A549 (cell line): ENCODE results near the gene VWCE. TPM values are rescaled to one million over a fixed set of nuclear protein-coding genes. Genes with fewer than 3 reads are reported as not detected.
"Not testable (repeated sequence)": the region's sequence is repeated elsewhere in the genome, so short reads cannot be mapped to it uniquely, and the experiment has no call there.

Experiments
- ATAC-seq, 2 experiments: fragments of 200-7000 bp in 1 of 2; fragments of >200 bp in 1 of 2; cut with Nextera tagmentation in 1 of 2; cut with Tn5 transposase in 1 of 2; 3 replicates each; pipeline versions ENCODE4 v1.8.0 to v1.9.1; 2018 to 2020; ENCODE audit warnings: mild to moderate bottlenecking in 1 of 2, moderate library complexity in 1 of 2
- CTCF ChIA-PET: fragments of 300-600 bp; sonication (Branson Sonifier 250); formaldehyde crosslinking; extraction: SDS; loops from one replicate; lab custom pipeline; 2021; ENCODE audit warnings: antibody characterized with exemption, inconsistent platforms; lab: Yijun Ruan, JAX
- POLR2A ChIA-PET: fragments of 350-600 bp; formaldehyde crosslinking; extraction: SDS; loops from one replicate; lab custom pipeline; 2021; ENCODE audit warnings: antibody characterized with exemption, inconsistent platforms; lab: Yijun Ruan, JAX
- DNase-seq, 2 experiments: peaks; one replicate each; pipeline versions ENCODE4 v3.0.0 to v3.0.0-alpha.2; 2011 to 2016; ENCODE audit warnings: low read depth in 1 of 2, low spot score in 1 of 2
- FAIRE-seq: peaks from 2 replicates; lab custom pipeline; 2011; peaks lifted over from hg19 to GRCh38; lab: Jason Lieb, UNC
- H3K27ac ChIP-seq, 2 experiments: fragments of >200 bp; sonication (Bioruptor Twin); formaldehyde crosslinking; 3 replicates each; pipeline ENCODE4 v1.5.1; 2016 to 2017
- H3K4me1 ChIP-seq: fragments of >200 bp; sonication (Bioruptor Twin); formaldehyde crosslinking; 3 replicates; pipeline ENCODE4 v1.6.1; 2016
- H3K4me2 ChIP-seq: fragments of >200 bp; sonication (Bioruptor Twin); formaldehyde crosslinking; 3 replicates; pipeline ENCODE4 v1.6.1; 2016
- H3K4me3 ChIP-seq: fragments of >200 bp; sonication (Bioruptor Twin); formaldehyde crosslinking; 3 replicates; pipeline ENCODE4 v1.5.1; 2016
- H3K9me3 ChIP-seq: fragments of >200 bp; sonication (Bioruptor Twin); formaldehyde crosslinking; 3 replicates; pipeline ENCODE4 v1.6.1; 2016
- WGBS: methylation state at CpG from one replicate; pipeline ENCODE4 v1.1.6; 2017; ENCODE audit errors: missing lambda C conversion rate; 5-methylcytosine and 5-hydroxymethylcytosine counted together
- polyA plus RNA-seq, 4 experiments: library from polyadenylated mRNA; depleted of rRNA in 3 of 4; stranded (reverse); fragments of >200 nt; fragmentation: RNase III in 1 of 4; extraction: RNeasy Plus Mini Kit Qiagen cat#74134 plus additional on column Dnase treatment in 1 of 4; gene quantifications; 2 replicates in 3 of 4; 3 replicates in 1 of 4; pipeline ENCODE4 v1.2.3, GENCODE V29; 2011 to 2017

The VWCE gene
- polyA plus RNA-seq, 2 of the 4 experiments (the other 2 are of a cell fraction): 0.45 to 0.65 TPM

- H3K27ac ChIP-seq, H3K4me3 ChIP-seq, POLR2A ChIA-PET, DNase-seq, FAIRE-seq, H3K9me3 ChIP-seq, H3K4me1 ChIP-seq, ATAC-seq, H3K4me2 ChIP-seq, CTCF ChIA-PET: not testable (repeated sequence)
- no CpG with 5 or more reads among the region's 5 CpGs for WGBS
Observed at GRCh38 chr11:61241526-61241925, 53.6 kb downstream of the VWCE start.

- CTCF ChIA-PET, H3K9me3 ChIP-seq, H3K4me2 ChIP-seq, H3K4me3 ChIP-seq, FAIRE-seq, H3K4me1 ChIP-seq, H3K27ac ChIP-seq, POLR2A ChIA-PET, DNase-seq: not testable (repeated sequence)
- ATAC-seq: peak in 1 of 2 experiments; percentile 15; a peak in 2 of 6 replicates
- no CpG with 5 or more reads among the region's 8 CpGs for WGBS
Observed at GRCh38 chr11:61240875-61241274, 54.2 kb downstream of the VWCE start, which contains the start of gene PGA5. Gene PGA5 (plus strand): TSS chr11:61241175. CDS start chr11:61241227, 52 bp downstream.

GRCh38 chr11:61240288-61240687 is 54.8 kb downstream of the VWCE start:
- FAIRE-seq, H3K9me3 ChIP-seq, H3K4me2 ChIP-seq, DNase-seq, H3K4me3 ChIP-seq, ATAC-seq, CTCF ChIA-PET, H3K4me1 ChIP-seq, H3K27ac ChIP-seq, POLR2A ChIA-PET: not testable (repeated sequence)
- WGBS: 64% methylated on average over 8 of the region's 8 CpGs

GRCh38 chr11:61237130-61237529 is 58.0 kb downstream of the VWCE start:
- H3K4me2 ChIP-seq, H3K27ac ChIP-seq: not testable (repeated sequence)
- WGBS: no CpG with 5 or more reads among the region's 4 CpGs

GRCh38 chr11:61232548-61233145 is 62.5 kb downstream of the VWCE start:
- ATAC-seq, POLR2A ChIA-PET, H3K9me3 ChIP-seq, FAIRE-seq, H3K4me2 ChIP-seq, H3K27ac ChIP-seq, H3K4me3 ChIP-seq, H3K4me1 ChIP-seq, DNase-seq, CTCF ChIA-PET: not testable (repeated sequence)
- WGBS: no CpG with 5 or more reads among the region's 3 CpGs

More at GRCh38 chr11:61237130-61237529, 58.0 kb downstream of the VWCE start:
- DNase-seq, FAIRE-seq, H3K4me1 ChIP-seq, POLR2A ChIA-PET, H3K9me3 ChIP-seq, H3K4me3 ChIP-seq, CTCF ChIA-PET, ATAC-seq: not testable (repeated sequence)

- CTCF ChIA-PET, POLR2A ChIA-PET, H3K4me3 ChIP-seq, H3K9me3 ChIP-seq, H3K4me1 ChIP-seq, H3K4me2 ChIP-seq, FAIRE-seq, DNase-seq, H3K27ac ChIP-seq, ATAC-seq: not testable (repeated sequence)
- WGBS: 60% methylated on average over 1 of the region's 5 CpGs
Observed at GRCh38 chr11:61231585-61231984, 63.5 kb downstream of the VWCE start.

- H3K9me3 ChIP-seq, H3K4me1 ChIP-seq, H3K4me3 ChIP-seq, ATAC-seq, CTCF ChIA-PET, H3K4me2 ChIP-seq, POLR2A ChIA-PET, DNase-seq, FAIRE-seq, H3K27ac ChIP-seq: not testable (repeated sequence)
- no CpG with 5 or more reads among the region's 15 CpGs for WGBS
Observed at GRCh38 chr11:61231033-61231432, 64.1 kb downstream of the VWCE start.

- CTCF ChIA-PET, H3K4me1 ChIP-seq, DNase-seq, H3K4me2 ChIP-seq, ATAC-seq, FAIRE-seq, POLR2A ChIA-PET, H3K4me3 ChIP-seq, H3K9me3 ChIP-seq, H3K27ac ChIP-seq: not testable (repeated sequence)
- WGBS: no CpG with 5 or more reads among the region's 6 CpGs
Observed at GRCh38 chr11:61229458-61229857, 65.7 kb downstream of the VWCE start.

- WGBS: no CpG with 5 or more reads among the region's 10 CpGs
- DNase-seq, H3K4me3 ChIP-seq, H3K27ac ChIP-seq, H3K4me1 ChIP-seq, H3K9me3 ChIP-seq, ATAC-seq, H3K4me2 ChIP-seq, FAIRE-seq, POLR2A ChIA-PET, CTCF ChIA-PET: not testable (repeated sequence)
Observed at GRCh38 chr11:61226457-61227137, 68.5 kb downstream of the VWCE start.

- H3K27ac ChIP-seq, DNase-seq, H3K4me2 ChIP-seq, POLR2A ChIA-PET, H3K4me1 ChIP-seq, H3K9me3 ChIP-seq, CTCF ChIA-PET, H3K4me3 ChIP-seq, ATAC-seq, FAIRE-seq: not testable (repeated sequence)
- no CpG with 5 or more reads among the region's 5 CpGs for WGBS
Observed at GRCh38 chr11:61222692-61223091, 72.4 kb downstream of the VWCE start.

- H3K4me3 ChIP-seq, H3K9me3 ChIP-seq, DNase-seq, CTCF ChIA-PET, POLR2A ChIA-PET, FAIRE-seq, H3K4me1 ChIP-seq, ATAC-seq, H3K27ac ChIP-seq, H3K4me2 ChIP-seq: not testable (repeated sequence)
- no CpG with 5 or more reads among the region's 8 CpGs for WGBS
Observed at GRCh38 chr11:61222047-61222446, 73.1 kb downstream of the VWCE start, which contains the start of gene PGA4. Gene PGA4 (plus strand): TSS chr11:61222347. CDS start chr11:61222401, 54 bp downstream.
